ENCODE data around the gene ZNF888. TPM values are rescaled to one million over a fixed set of nuclear protein-coding genes. Genes with fewer than 3 reads are reported as not detected.
"Not testable (repeated sequence)": the region's sequence is repeated elsewhere in the genome, so short reads cannot be mapped to it uniquely, and the experiment has no call there.

ZNF888 gene
- total RNA-seq, 1 experiment from 2014 or later, result 6.9 TPM

DNA sequence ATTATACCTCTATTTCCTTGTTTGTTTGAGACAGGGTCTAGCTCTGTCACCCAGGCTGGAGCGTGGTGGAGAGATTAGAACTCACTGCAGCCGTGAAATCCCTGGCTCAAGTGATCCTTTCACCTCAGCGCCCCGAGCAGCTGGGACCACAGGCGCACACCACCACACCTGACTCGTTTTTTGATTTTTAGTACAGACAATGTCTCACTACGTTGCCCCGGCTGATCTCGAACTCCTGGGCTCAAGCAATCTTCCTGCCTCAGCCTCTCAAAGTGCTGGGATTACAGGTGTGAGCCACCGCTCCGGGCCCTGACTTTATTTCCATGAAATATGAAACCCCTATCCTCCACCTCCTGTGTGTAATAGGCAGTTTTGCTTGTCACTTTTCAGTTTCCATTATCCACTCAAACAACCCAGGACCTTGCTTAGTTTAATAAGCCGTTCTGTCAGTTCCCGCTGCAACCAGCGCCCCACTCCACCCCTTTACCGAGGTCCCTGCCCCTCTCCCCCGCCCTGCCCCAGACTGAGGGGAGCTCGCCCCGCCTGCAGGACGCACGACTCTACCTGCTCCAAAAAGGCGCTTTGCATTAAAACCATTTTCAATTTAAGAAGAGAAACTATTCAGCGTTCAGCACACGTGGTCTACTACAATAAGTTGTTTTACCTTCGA lies 22.6 kb upstream of the ZNF888 start:
- DNase-seq (ENCODE audit: low read depth in 1 of 2, low spot score in 2 of 2), result no peak
- no peaks in the 10 kb centered on the region for H3K27me3 ChIP-seq (replicated peaks)
- H3K4me1 ChIP-seq (replicated peaks), result no peaks in the 10 kb centered on the region
- H3K27ac ChIP-seq, result no peak overlapping the region
- H3K4me3 ChIP-seq, result no peak overlapping the region
- H3K36me3 ChIP-seq, result peaks cover 20% of the 10 kb centered on the region
- peaks cover 2% of the 10 kb centered on the region; the same call in 1 of the 2 replicates for H3K9me3 ChIP-seq (replicated peaks)

- not testable (repeated sequence) for H3K27me3 ChIP-seq (replicated peaks); H3K4me3 ChIP-seq; H3K27ac ChIP-seq; H3K4me1 ChIP-seq (replicated peaks); DNase-seq (ENCODE audit: low read depth in 1 of 2, low spot score in 2 of 2); H3K9me3 ChIP-seq (replicated peaks)
- peaks cover 11% of the 10 kb centered on the region for H3K36me3 ChIP-seq
These were observed 21.7 kb upstream of the ZNF888 start for GRCh38 chr19:52944703-52945493.

- Histone ChIP-seq H3K9me3 (replicated peaks) (peaks cover 2% of the 10 kb centered on the region; the same call in 1 of the 2 replicates), H3K27me3 (replicated peaks) (no peaks in the 10 kb centered on the region), H3K36me3 (peaks cover 3% of the 10 kb centered on the region), H3K4me3 (no peak overlapping the region), H3K4me1 (replicated peaks) (no peaks in the 10 kb centered on the region), H3K27ac (no peak overlapping the region)
- no peak for DNase-seq (ENCODE audit: low read depth in 1 of 2, low spot score in 2 of 2)
These were observed 20.8 kb upstream of the ZNF888 start for GRCh38 chr19:52943884-52944643.

DNA sequence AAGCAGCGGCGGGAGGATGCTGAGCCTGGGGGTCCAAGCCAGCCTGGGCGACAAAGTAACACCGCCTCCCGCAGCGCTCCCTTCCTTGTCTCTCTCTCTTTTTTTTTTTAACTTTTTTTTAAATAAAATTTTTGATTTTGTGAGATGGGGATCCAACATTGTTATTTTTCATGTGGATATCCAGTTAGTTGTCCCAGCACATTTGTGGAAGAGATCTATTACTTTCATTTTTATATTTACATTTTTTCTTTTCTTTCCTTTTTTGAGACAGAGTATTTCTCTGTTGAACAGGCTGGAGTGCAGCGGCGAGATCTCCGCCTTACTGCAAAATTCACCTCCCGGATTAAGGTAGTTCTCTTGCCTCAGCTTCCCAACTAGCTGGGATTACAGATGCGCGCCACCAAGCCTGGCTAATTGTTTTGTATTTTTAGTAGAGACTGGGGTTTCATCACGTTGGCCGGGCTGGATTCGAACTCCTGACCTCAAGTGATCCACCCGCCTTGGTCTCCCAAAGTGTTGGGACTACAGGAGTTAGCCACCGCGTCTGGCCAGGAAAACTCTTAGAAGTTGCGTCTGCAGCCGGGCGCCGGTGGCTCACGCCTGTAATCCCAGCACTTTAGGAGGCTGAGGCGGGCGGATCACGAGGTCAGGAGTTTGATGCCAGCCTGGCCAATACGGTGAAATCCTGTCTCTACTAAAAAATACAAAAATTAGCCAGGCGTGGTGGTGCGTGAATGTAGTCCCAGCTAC lies 20.1 kb upstream of the ZNF888 start:
- H3K27me3 ChIP-seq (replicated peaks), result no peaks in the 10 kb centered on the region
- DNase-seq (ENCODE audit: low read depth in 1 of 2, low spot score in 2 of 2), result no peak
- no peaks in the 10 kb centered on the region; the same call in 1 of the 2 replicates for H3K36me3 ChIP-seq
- H3K4me1 ChIP-seq (replicated peaks), result no peaks in the 10 kb centered on the region
- H3K9me3 ChIP-seq (replicated peaks), result 0 out of 2 replicates have a peak, but pooled peaks cover 2% of the 10 kb centered on the region
- H3K4me3 ChIP-seq, result peak overlapping the region; percentile 75
- no peak overlapping the region for H3K27ac ChIP-seq

- Histone ChIP-seq H3K27me3 (replicated peaks) (no peaks in the 10 kb centered on the region), H3K4me3 (peak overlapping the region; percentile 75), H3K36me3 (no peaks in the 10 kb centered on the region), H3K27ac (peak overlapping the region; percentile 68), H3K4me1 (replicated peaks) (no peaks in the 10 kb centered on the region), H3K9me3 (replicated peaks) (0 out of 2 replicates have a peak, but pooled peaks cover 2% of the 10 kb centered on the region)
- peak; percentile 83 to 93 for DNase-seq (ENCODE audit: low read depth in 1 of 2, low spot score in 2 of 2)
These were observed 19.3 kb upstream of the ZNF888 start for GRCh38 chr19:52942386-52943133.

- 0 out of 2 replicates have a peak, but pooled peaks cover 2% of the 10 kb centered on the region for H3K9me3 ChIP-seq (replicated peaks)
- H3K4me3 ChIP-seq, result peak overlapping the region; percentile 75
- peak overlapping the region; percentile 68 for H3K27ac ChIP-seq
- H3K4me1 ChIP-seq (replicated peaks), result no peaks in the 10 kb centered on the region
- no peaks in the 10 kb centered on the region for H3K36me3 ChIP-seq
- peak in 1 of 2 experiments; percentile 54 for DNase-seq (ENCODE audit: low read depth in 1 of 2, low spot score in 2 of 2)
- H3K27me3 ChIP-seq (replicated peaks), result no peaks in the 10 kb centered on the region
These were observed 18.7 kb upstream of the ZNF888 start for GRCh38 chr19:52941941-52942385.

DNA sequence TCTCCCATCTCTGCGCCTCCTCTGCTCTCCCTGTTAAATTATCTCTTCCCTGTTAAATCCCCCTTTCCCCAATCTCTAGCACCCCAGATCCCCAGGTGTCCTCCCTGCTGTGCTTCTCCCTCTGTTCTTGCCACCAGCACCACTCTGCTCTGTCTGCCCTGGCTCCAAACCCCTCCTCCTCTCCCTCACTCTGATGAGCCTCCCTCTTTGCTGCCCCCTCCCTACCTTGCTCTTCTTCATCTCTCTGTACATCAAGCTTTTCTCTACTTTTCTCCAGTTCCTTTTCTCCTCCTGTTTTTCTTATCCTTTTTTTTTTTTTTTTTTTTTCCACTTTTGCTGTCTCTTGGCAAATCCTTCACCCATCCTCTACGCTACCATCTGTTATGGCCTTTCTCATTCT lies 18.3 kb upstream of the ZNF888 start:
- not testable (repeated sequence) for H3K27ac ChIP-seq; DNase-seq (ENCODE audit: low read depth in 1 of 2, low spot score in 2 of 2); H3K27me3 ChIP-seq (replicated peaks); H3K4me1 ChIP-seq (replicated peaks); H3K9me3 ChIP-seq (replicated peaks); H3K36me3 ChIP-seq
- H3K4me3 ChIP-seq, result peak overlapping the region; percentile 75

DNA sequence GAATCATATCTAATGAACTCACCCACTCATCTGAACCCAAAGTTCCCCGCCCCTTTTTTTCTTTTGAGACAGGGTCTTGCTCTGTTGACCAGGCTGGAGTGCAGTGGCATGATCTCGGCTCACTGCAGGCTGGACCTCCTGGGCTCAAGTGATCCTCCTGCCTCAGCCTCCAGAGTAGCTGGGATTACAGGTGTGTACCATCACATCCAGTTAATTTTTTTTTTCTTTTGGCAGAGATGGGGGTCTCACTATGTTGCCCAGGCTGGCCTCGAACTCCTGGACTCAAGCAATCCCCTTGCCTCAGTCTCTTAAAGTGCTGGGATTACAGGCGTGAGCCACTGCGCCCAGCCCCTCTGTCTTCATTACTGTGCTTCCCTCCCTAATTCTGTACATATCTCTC lies 17.7 kb upstream of the ZNF888 start:
- not testable (repeated sequence) for H3K9me3 ChIP-seq (replicated peaks); H3K27me3 ChIP-seq (replicated peaks); H3K27ac ChIP-seq; H3K4me1 ChIP-seq (replicated peaks); H3K4me3 ChIP-seq; H3K36me3 ChIP-seq; DNase-seq (ENCODE audit: low read depth in 1 of 2, low spot score in 2 of 2)

GRCh38 chr19:52938761-52939160 lies 15.5 kb upstream of the ZNF888 start:
- H3K36me3 ChIP-seq, result no peaks in the 10 kb centered on the region; the same call in 1 of the 2 replicates
- no peaks in the 10 kb centered on the region for H3K9me3 ChIP-seq (replicated peaks)
- H3K27me3 ChIP-seq (replicated peaks), result no peaks in the 10 kb centered on the region
- no peak overlapping the region for H3K4me3 ChIP-seq
- no peak overlapping the region for H3K27ac ChIP-seq
- H3K4me1 ChIP-seq (replicated peaks), result peaks cover 4% of the 10 kb centered on the region
- no peak for DNase-seq (ENCODE audit: low read depth in 1 of 2, low spot score in 2 of 2)

- peaks cover 4% of the 10 kb centered on the region for H3K4me1 ChIP-seq (replicated peaks)
- no peaks in the 10 kb centered on the region for H3K9me3 ChIP-seq (replicated peaks)
These were observed 13.7 kb upstream of the ZNF888 start for GRCh38 chr19:52936954-52937325.

DNA sequence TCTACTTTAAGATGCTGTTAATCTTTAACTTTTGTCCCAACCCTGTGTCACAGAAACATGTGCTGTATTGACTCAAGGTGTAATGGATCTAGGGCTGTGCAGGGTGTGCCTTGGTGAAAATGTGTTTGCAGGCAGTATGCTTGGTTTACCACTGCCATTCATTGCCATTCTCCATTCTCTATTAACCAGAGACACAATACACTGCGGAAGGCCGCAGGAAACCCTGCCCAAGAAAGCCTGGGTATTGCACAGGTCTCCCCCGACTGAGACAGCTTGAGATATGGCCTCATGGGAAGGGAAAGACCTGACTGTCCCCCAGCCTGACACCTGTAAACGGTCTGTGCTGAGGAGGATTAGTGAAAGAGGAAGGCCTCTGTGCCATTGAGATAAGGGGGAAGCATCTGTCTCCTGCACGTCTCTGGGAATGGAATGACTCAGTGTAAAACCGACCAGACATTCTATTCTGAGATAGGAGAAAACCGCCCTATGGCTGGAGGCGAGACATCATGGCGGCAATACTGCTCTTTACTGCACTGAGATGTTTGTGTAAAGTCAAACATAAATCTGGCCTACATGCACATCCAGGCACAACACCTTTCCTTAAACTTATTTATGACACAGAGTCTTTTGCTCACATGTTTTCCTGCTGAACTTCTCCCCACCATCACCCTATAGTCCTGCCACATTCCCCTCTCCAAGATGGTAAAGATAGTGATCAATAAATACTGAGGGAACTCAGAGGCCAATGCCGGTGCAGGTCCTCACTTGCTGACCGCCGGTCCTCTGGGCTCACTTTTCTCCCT lies 13.1 kb upstream of the ZNF888 start:
- no peaks in the 10 kb centered on the region; the same call in 1 of the 2 replicates for H3K36me3 ChIP-seq
- H3K27ac ChIP-seq, result no peak overlapping the region
- no peak for DNase-seq (ENCODE audit: low read depth in 1 of 2, low spot score in 2 of 2)
- H3K27me3 ChIP-seq (replicated peaks), result no peaks in the 10 kb centered on the region
- no peak overlapping the region for H3K4me3 ChIP-seq
- H3K9me3 ChIP-seq (replicated peaks), result no peaks in the 10 kb centered on the region
- peaks cover 4% of the 10 kb centered on the region for H3K4me1 ChIP-seq (replicated peaks)

More at GRCh38 chr19:52936954-52937325, 13.7 kb upstream of the ZNF888 start:
- H3K27ac ChIP-seq, result no peak overlapping the region
- no peaks in the 10 kb centered on the region for H3K27me3 ChIP-seq (replicated peaks)
- H3K36me3 ChIP-seq, result no peaks in the 10 kb centered on the region; the same call in 1 of the 2 replicates
- DNase-seq (ENCODE audit: low read depth in 1 of 2, low spot score in 2 of 2), result no peak
- H3K4me3 ChIP-seq, result no peak overlapping the region

GRCh38 chr19:52935434-52935833 lies 12.2 kb upstream of the ZNF888 start:
- DNase-seq (ENCODE audit: low read depth in 1 of 2, low spot score in 2 of 2), result peak; percentile 53 to 61
- Histone ChIP-seq H3K4me1 (replicated peaks) (peaks cover 4% of the 10 kb centered on the region), H3K27me3 (replicated peaks) (no peaks in the 10 kb centered on the region), H3K36me3 (no peaks in the 10 kb centered on the region; the same call in 1 of the 2 replicates), H3K4me3 (no peak overlapping the region), H3K27ac (no peak overlapping the region), H3K9me3 (replicated peaks) (no peaks in the 10 kb centered on the region)

Measured in SJSA1 (cell line).